Measurements from ENCODE around the gene PGM2L1. TPM values are rescaled to one million over a fixed set of nuclear protein-coding genes. Genes with fewer than 3 reads are reported as not detected.

PGM2L1 gene
- total and polyA plus RNA-seq, 7 donors, result 1.2 to 13.4 (median 7.6) TPM

GRCh38 chr11:74434528-74434927 lies 36.3 kb upstream of the PGM2L1 start:
- Histone ChIP-seq H3K4me1 (no peaks in the 10 kb centered on the region), H3K27ac (no peak overlapping the region), H3K4me3 (no peak overlapping the region), H3K36me3 (no peaks in the 10 kb centered on the region), H3K9me3 (no peaks in the 10 kb centered on the region), H3K27me3 (no peaks in the 10 kb centered on the region)
- 21 to 38% methylated on average over 7 of the region's 7 CpGs for WGBS, 2 donors
- DNase-seq, result no peak
- TF ChIP-seq POLR2A (IDR thresholded peaks at IDR 0.05) (no peak), POLR2AphosphoS5 (IDR thresholded peaks at IDR 0.05) (no peak), EP300 (IDR thresholded peaks at IDR 0.05) (no peak), CTCF (IDR thresholded peaks at IDR 0.05) (no peak)
- intact Hi-C loops (cut with DNase I), result no loop called here

- DNase-seq, result no peak
- 82 to 86% methylated on average over 3 of the region's 3 CpGs for WGBS, 2 donors
- no peak for TF ChIP-seq CTCF (IDR thresholded peaks at IDR 0.05)
- TF ChIP-seq POLR2A (IDR thresholded peaks at IDR 0.05), result no peak
- Histone ChIP-seq H3K36me3 (no peaks in the 10 kb centered on the region), H3K4me3 (no peak overlapping the region), H3K27me3 (no peaks in the 10 kb centered on the region), H3K9me3 (peaks cover 0 to 2% (median 0%) of the 10 kb centered on the region in 4 donors), H3K4me1 (no peaks in the 10 kb centered on the region), H3K27ac (no peak overlapping the region)
- intact Hi-C loops (cut with DNase I), result no loop called here
These were observed 31.0 kb upstream of the PGM2L1 start for GRCh38 chr11:74429205-74429604.

GRCh38 chr11:74427384-74427886 lies 29.2 kb upstream of the PGM2L1 start:
- Histone ChIP-seq H3K9me3 (peaks cover 0 to 2% (median 0%) of the 10 kb centered on the region in 4 donors), H3K27ac (no peak overlapping the region), H3K4me3 (no peak overlapping the region), H3K27me3 (no peaks in the 10 kb centered on the region), H3K4me1 (no peaks in the 10 kb centered on the region), H3K36me3 (no peaks in the 10 kb centered on the region)
- no peak for TF ChIP-seq EP300 (IDR thresholded peaks at IDR 0.05)
- no peak for TF ChIP-seq CTCF (IDR thresholded peaks at IDR 0.05)
- TF ChIP-seq POLR2AphosphoS5 (IDR thresholded peaks at IDR 0.05), result no peak
- TF ChIP-seq POLR2A (IDR thresholded peaks at IDR 0.05), result no peak
- DNase-seq, result no peak
- 92 to 93% methylated on average over 4 of the region's 4 CpGs for WGBS, 2 donors
- intact Hi-C loops (cut with DNase I), result no loop called here

- Histone ChIP-seq H3K36me3 (no peaks in the 10 kb centered on the region), H3K9me3 (peaks cover 0 to 2% (median 0%) of the 10 kb centered on the region in 4 donors), H3K27ac (no peak overlapping the region), H3K27me3 (no peaks in the 10 kb centered on the region), H3K4me1 (no peaks in the 10 kb centered on the region), H3K4me3 (no peak overlapping the region)
- TF ChIP-seq EP300 (IDR thresholded peaks at IDR 0.05), result no peak
- no peak for TF ChIP-seq CTCF (IDR thresholded peaks at IDR 0.05)
- TF ChIP-seq POLR2AphosphoS5 (IDR thresholded peaks at IDR 0.05), result no peak
- TF ChIP-seq POLR2A (IDR thresholded peaks at IDR 0.05), result no peak
- no peak for DNase-seq
- intact Hi-C loops (cut with DNase I), result no loop called here
These were observed 26.9 kb upstream of the PGM2L1 start for GRCh38 chr11:74425100-74425499.

- intact Hi-C loops (cut with DNase I), result no loop called here
- H3K4me3 ChIP-seq, result no peak overlapping the region
- H3K4me1 ChIP-seq, result peaks cover 0 to 26% (median 17%) of the 10 kb centered on the region in 4 donors
- 45 to 52% methylated on average over 1 of the region's 1 CpG for WGBS, 2 donors
- no peaks in the 10 kb centered on the region for H3K27me3 ChIP-seq
- no peak for DNase-seq
- TF ChIP-seq POLR2A (IDR thresholded peaks at IDR 0.05), result no peak
- no peak for TF ChIP-seq EP300 (IDR thresholded peaks at IDR 0.05)
- TF ChIP-seq CTCF (IDR thresholded peaks at IDR 0.05), result no peak
- TF ChIP-seq POLR2AphosphoS5 (IDR thresholded peaks at IDR 0.05), result peak in 3 of 4 donors; percentile 5 to 44 (median 22)
- peak overlapping the region in 3 of 4 donors; percentile 48 to 58 (median 57) for H3K27ac ChIP-seq
- H3K36me3 ChIP-seq, result no peaks in the 10 kb centered on the region
- H3K9me3 ChIP-seq, result no peaks in the 10 kb centered on the region
These were observed 20.3 kb upstream of the PGM2L1 start for GRCh38 chr11:74418509-74418895.
